Fibroblast of pulmonary artery (primary cell): ENCODE data around the gene ZC3H12D.

ENCODE experiments used
- DNase-seq: peaks from one replicate; pipeline ENCODE4 v3.0.0-alpha.2; 2010; ENCODE audit warnings: low read depth
- H3K4me3 ChIP-seq: replicated peaks from 2 replicates; pipeline ENCODE4 v1.5.1; 2011; ENCODE audit warnings: low read depth, mild to moderate bottlenecking, control low read depth, low read length, moderate library complexity
- CTCF ChIP-seq: IDR thresholded peaks from 2 replicates; pipeline ENCODE4 v1.5.1; 2011; ENCODE audit warnings: mild to moderate bottlenecking, control low read depth, low read length, inconsistent platforms; ENCODE audit errors: missing control alignments

Gene ZC3H12D

DNA sequence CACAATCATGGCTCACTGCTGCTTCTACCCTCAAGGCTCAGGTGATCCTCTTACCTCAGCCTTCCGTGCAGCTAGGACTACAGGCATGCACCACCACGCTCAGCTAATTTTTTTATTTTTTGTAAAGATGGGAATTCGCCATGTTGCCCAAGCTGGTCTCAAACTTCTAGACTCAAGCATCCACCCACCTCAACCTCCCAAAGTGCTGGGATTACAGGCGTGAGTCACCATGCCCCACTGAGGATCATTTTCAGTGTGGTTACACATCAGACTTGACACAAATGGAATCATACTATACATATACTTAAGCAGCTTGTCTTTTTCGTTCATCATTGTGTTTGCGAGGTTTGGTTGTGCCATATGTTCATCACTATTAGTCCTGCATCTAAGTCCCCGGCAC lies 26.6 kb downstream of the ZC3H12D start:
- no peak for DNase-seq
- no peak overlapping the region for H3K4me3 ChIP-seq
- no peak for TF ChIP-seq CTCF

- no peak for TF ChIP-seq CTCF
- H3K4me3 ChIP-seq = no peak overlapping the region
- DNase-seq = no peak
Measured at GRCh38 chr6:149457316-149457884, 27.4 kb downstream of the ZC3H12D start.

- no peak for DNase-seq
- TF ChIP-seq CTCF = no peak
- H3K4me3 ChIP-seq = no peak overlapping the region
Measured at GRCh38 chr6:149456311-149457021, 28.3 kb downstream of the ZC3H12D start.

DNA sequence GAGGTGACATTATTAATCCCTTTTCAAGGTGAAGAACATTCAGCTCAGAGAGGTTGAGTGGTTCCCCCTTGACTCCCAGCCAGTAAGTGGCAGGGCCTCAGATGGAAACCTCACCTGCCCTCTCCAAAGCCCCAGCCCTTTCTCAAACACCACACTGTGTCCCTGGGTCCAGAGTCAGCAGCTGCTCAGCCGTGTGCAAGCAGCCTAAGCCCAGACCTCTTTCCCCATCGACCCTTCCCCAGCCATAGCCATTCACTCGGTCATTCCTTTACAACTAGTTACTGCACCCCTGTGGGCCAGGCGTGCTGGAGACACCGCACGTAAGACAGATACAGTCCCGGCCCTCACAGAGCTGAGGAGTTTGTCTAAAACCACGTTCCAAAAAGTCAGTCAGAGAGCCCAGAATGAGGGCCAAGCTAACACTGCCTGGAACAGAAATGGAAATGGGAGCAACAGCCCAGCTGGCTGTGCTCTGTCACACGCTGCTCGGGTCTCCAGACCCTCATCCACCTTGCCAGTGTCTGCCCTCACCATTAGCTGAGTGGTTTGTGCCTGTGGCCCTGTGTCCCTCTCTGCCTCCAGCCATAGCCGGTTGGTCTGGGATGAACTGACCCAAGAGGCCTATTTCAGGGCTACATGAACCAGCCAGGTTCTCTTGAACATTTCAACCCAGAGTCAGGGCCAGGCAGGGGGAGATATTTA lies 29.6 kb downstream of the ZC3H12D start:
- H3K4me3 ChIP-seq = no peak overlapping the region
- TF ChIP-seq CTCF = no peak
- DNase-seq = no peak

- TF ChIP-seq CTCF = no peak
- DNase-seq = peak; percentile 98
- no peak overlapping the region for H3K4me3 ChIP-seq
Measured at GRCh38 chr6:149454346-149454848, 30.4 kb downstream of the ZC3H12D start.

DNA sequence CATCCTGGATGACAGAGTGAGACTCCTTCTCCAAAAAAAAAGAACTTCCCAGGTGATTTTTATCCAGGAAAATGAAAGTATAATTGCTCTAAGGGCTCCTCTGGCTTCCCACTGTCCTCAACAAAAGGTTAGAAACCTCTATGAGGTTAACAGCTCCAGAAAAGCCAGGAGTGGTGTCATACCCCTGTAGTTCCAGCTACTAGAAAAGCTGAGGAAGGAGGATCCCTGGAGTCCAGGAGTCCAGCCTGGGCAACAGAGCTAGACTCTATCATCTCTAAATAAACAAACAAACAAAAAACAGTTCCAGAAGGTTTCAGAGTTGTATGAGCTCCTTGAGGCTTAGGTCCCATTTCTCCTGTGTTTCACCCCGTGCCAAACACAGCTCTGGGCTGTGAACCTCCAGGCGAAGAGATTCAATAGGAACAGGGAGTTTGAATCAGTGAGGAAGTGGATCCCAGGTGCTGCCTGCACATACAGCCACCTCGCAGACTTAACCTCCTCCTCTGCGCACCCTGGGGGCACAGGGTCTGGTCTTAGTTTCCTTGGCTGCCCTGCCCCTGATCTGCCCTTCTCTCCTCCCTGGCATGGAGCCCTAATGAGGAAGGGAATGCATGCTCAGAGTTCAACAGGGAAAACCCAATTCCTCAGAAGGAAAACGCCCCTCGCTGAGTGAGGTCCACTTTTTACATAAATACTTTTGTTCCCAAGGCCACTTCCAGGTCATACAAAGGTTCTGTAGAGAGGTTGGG lies 31.0 kb downstream of the ZC3H12D start:
- no peak overlapping the region for H3K4me3 ChIP-seq
- DNase-seq = no peak
- no peak for TF ChIP-seq CTCF
